ENCODE data around the gene BRME1.

The BRME1 gene

GRCh38 chr19:13864046-13864666, 41.8 kb downstream of the BRME1 start (continued):
- TF ChIP-seq ZEB2 (tag by site-specific recombination; IDR thresholded peaks at IDR 0.05): 0 out of 2 replicates have a peak, but pooled peaks have one; percentile 41
- no peak for TF ChIP-seq ZNF792 (tag by site-specific recombination; IDR thresholded peaks at IDR 0.05)
- no peak for TF ChIP-seq ZNF350 (tag by site-specific recombination; IDR thresholded peaks at IDR 0.05)
- TF ChIP-seq ZNF335 (tag by site-specific recombination; conservative IDR thresholded peaks at IDR 0.05): no peak

GRCh38 chr19:13861714-13862531, 44.0 kb downstream of the BRME1 start:
- CTCF ChIA-PET: interaction anchor here (0.5 to 3.9 kb wide), 39 partner anchors 9 to 278 kb away, joined by 3 to 45 read pairs (median 5); partner anchors contain the start of genes C19orf53 and ZSWIM4
- H3K27ac ChIP-seq (ENCODE audit: extremely low read depth, low read depth, low read length): no peak overlapping the region; the same call in 1 of the 2 replicates
- no peak for TF ChIP-seq ZNF473 (tag by site-specific recombination; IDR thresholded peaks at IDR 0.05)
- TF ChIP-seq ZNF521 (tag by site-specific recombination; IDR thresholded peaks at IDR 0.05): no peak
- no peak for TF ChIP-seq ZNF670 (tag by site-specific recombination; IDR thresholded peaks at IDR 0.05; ENCODE audit: low read depth)
- TF ChIP-seq MEIS1 (CRISPR knock-in tag; IDR thresholded peaks at IDR 0.05; ENCODE audit: borderline replicate concordance): no peak
- TF ChIP-seq HOXD13 (CRISPR knock-in tag; IDR thresholded peaks at IDR 0.05; ENCODE audit: borderline replicate concordance): no peak
- no peak for TF ChIP-seq ZNF280D (tag by site-specific recombination; IDR thresholded peaks at IDR 0.05)
- peak; percentile 68 for TF ChIP-seq ZEB2 (tag by site-specific recombination; IDR thresholded peaks at IDR 0.05)
- peak; percentile 68; the same call in 1 of the 2 replicates for TF ChIP-seq ZNF660 (tag by site-specific recombination; IDR thresholded peaks at IDR 0.05)
- no peak for TF ChIP-seq MYNN (tag by site-specific recombination; IDR thresholded peaks at IDR 0.05; ENCODE audit: borderline replicate concordance)
- TF ChIP-seq ZNF76 (tag by site-specific recombination; IDR thresholded peaks at IDR 0.05; ENCODE audit: borderline replicate concordance, low read depth): peak; percentile 36; the same call in 1 of the 2 replicates
- no peak for TF ChIP-seq ZNF830 (tag by site-specific recombination; IDR thresholded peaks at IDR 0.05; ENCODE audit: low read depth)
- TF ChIP-seq TRIM28 (IDR thresholded peaks at IDR 0.05; ENCODE audit: borderline replicate concordance, low read length): no peak
- TF ChIP-seq KLF16 (tag by site-specific recombination; IDR thresholded peaks at IDR 0.05): no peak; the same call in 1 of the 2 replicates
- no peak for TF ChIP-seq PBX3 (CRISPR knock-in tag; IDR thresholded peaks at IDR 0.05)
- no peak for TF ChIP-seq GLI2 (tag by site-specific recombination; IDR thresholded peaks at IDR 0.05; ENCODE audit: borderline replicate concordance, low read depth)
- no peak for TF ChIP-seq ZFP69B (tag by site-specific recombination; IDR thresholded peaks at IDR 0.05)
- no peak for TF ChIP-seq SALL2 (tag by site-specific recombination; IDR thresholded peaks at IDR 0.05; ENCODE audit: borderline replicate concordance)
- TF ChIP-seq ZNF140 (tag by site-specific recombination; IDR thresholded peaks at IDR 0.05): no peak
- peak; percentile 97 for TF ChIP-seq ZNF398 (tag by site-specific recombination; IDR thresholded peaks at IDR 0.05)
- TF ChIP-seq ZNF404 (tag by site-specific recombination; IDR thresholded peaks at IDR 0.05): no peak
- TF ChIP-seq ZNF510 (tag by site-specific recombination; IDR thresholded peaks at IDR 0.05; ENCODE audit: insufficient replicate concordance): no peak
- peak; percentile 56; the same call in 1 of the 2 replicates for TF ChIP-seq KLF9 (tag by site-specific recombination; IDR thresholded peaks at IDR 0.05; ENCODE audit: low read depth)
- TF ChIP-seq ZNF837 (tag by site-specific recombination; IDR thresholded peaks at IDR 0.05): no peak
- peak; percentile 73 for TF ChIP-seq PATZ1 (tag by site-specific recombination; IDR thresholded peaks at IDR 0.05)

More at GRCh38 chr19:13861714-13862531, 44.0 kb downstream of the BRME1 start:
- Histone ChIP-seq H3K36me3 (ENCODE audit: control insufficient read depth in 2 of 2, insufficient read depth in 1 of 2, low read length in 2 of 2) (no peaks in the 10 kb centered on the region), H3K4me1 (ENCODE audit: control insufficient read depth, insufficient read depth, low read length) (no peaks in the 10 kb centered on the region; the same call in 1 of the 2 replicates), H3K4me3 (ENCODE audit: low read depth, low read length) (peak overlapping the region; percentile 39), H3K9me3 (ENCODE audit: control insufficient read depth, insufficient read depth, low read depth, low read length) (no peaks in the 10 kb centered on the region)
- POLR2A ChIA-PET: interaction anchor here (0.7 to 2.5 kb wide), 15 partner anchors 10 to 272 kb away, joined by 3 to 19 read pairs (median 7); partner anchors contain the start of genes C19orf53, MRI1 and ZSWIM4

All from HEK293 (cell line).